Activated naive CD4-positive, alpha-beta T cell treated with anti-CD3 and anti-CD28 coated beads, Interleukin-2, amount 50 U/mL, for 24 hours (primary cell): ENCODE results near the gene GOLGA8Q.
"Not testable (repeated sequence)": the region's sequence is repeated elsewhere in the genome, so short reads cannot be mapped to it uniquely, and the experiment has no call there.

ENCODE experiments used
- H3K27ac Mint-ChIP-seq: one replicate; pipeline ENCODE4 v1.8.0; 2021; ENCODE audit warnings: mild to moderate bottlenecking, mixed read lengths
- H3K27me3 Mint-ChIP-seq: one replicate; pipeline ENCODE4 v1.8.0; 2021; ENCODE audit warnings: mixed read lengths
- H3K36me3 Mint-ChIP-seq: one replicate; pipeline ENCODE4 v1.8.0; 2021; ENCODE audit warnings: mixed read lengths
- H3K4me1 Mint-ChIP-seq: one replicate; pipeline ENCODE4 v1.8.0; 2021; ENCODE audit warnings: mixed read lengths
- H3K4me3 Mint-ChIP-seq: one replicate; pipeline ENCODE4 v1.8.0; 2021; ENCODE audit warnings: mild to moderate bottlenecking, mixed read lengths
- H3K9me3 Mint-ChIP-seq: one replicate; pipeline ENCODE4 v1.8.0; 2021; ENCODE audit warnings: mixed read lengths

GOLGA8Q gene

DNA sequence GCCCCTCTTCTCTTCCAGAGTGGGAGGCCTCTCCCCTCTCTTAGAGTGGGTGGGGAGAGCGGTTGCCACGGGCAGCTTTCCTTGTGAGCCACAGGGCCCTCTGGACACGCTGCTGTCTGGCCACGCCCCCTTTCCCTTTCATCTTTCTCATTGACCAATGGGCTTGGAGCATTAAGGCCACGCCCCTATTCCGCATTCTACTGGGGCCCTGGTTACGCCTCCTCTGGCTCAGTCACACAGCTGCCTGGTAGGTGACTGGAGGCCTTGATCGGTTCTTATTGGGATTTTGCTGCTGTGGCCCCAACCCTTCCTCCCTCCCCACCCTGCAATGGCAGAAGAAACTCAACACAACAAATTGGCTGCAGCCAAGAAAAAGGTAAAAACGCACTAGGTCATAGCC, at the start of gene GOLGA8Q:
Gene GOLGA8Q (plus strand): TSS at position 301 of the 400 bp plus-strand sequence. CDS start 28 bp downstream, at position 329.
- not testable (repeated sequence) for H3K36me3 Mint-ChIP-seq, H3K4me1 Mint-ChIP-seq, H3K9me3 Mint-ChIP-seq, H3K4me3 Mint-ChIP-seq, H3K27ac Mint-ChIP-seq, H3K27me3 Mint-ChIP-seq

- H3K27me3 Mint-ChIP-seq, H3K36me3 Mint-ChIP-seq, H3K4me3 Mint-ChIP-seq, H3K4me1 Mint-ChIP-seq, H3K27ac Mint-ChIP-seq, H3K9me3 Mint-ChIP-seq: not testable (repeated sequence)
Measured at GRCh38 chr15:30502904-30503781, 48.7 kb upstream of the GOLGA8Q start.

GRCh38 chr15:30504162-30504843, 47.5 kb upstream of the GOLGA8Q start:
- not testable (repeated sequence) for H3K36me3 Mint-ChIP-seq, H3K9me3 Mint-ChIP-seq, H3K27ac Mint-ChIP-seq, H3K4me1 Mint-ChIP-seq, H3K27me3 Mint-ChIP-seq, H3K4me3 Mint-ChIP-seq

- not testable (repeated sequence) for H3K27me3 Mint-ChIP-seq, H3K9me3 Mint-ChIP-seq, H3K4me3 Mint-ChIP-seq, H3K4me1 Mint-ChIP-seq, H3K36me3 Mint-ChIP-seq, H3K27ac Mint-ChIP-seq
Measured at GRCh38 chr15:30514545-30514944, 37.3 kb upstream of the GOLGA8Q start.

DNA sequence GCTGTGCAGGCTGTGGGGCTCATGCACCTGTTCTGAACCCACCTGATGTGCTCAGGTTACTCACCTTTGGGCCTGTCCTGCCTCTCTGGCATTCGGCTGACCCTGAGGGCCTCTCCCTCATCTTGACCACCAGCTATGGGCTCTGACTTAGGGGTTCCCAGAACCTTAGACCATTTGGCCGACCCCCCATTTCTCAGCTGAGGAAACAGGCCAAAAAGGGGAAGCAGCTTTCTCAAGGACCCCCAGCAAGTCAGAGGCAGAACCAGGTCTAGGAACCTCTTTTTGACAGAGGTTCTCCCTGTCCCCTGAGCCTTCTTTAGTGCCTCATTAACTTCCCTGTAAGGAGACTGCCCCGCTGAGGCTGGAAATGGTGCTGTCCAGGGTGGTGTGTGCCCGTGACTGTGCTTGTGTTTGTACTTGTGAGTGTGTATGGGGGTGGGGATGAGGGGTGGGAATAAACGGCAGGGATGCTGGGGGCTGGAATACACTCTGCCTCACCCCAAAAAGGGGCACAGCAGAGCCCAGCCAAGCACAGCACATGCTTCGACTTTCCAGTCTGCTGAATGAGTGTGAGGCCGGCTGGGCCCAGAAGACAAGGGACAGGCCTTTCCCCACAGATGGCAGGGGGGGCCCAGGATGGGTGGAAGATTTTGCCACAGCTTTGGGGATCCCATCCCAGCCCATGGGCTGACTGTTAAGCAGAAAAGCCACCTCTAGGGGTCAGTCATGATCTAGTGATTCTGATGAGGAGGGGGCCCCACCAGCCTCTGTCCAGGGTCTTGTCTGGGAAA, 28.2 kb upstream of the GOLGA8Q start:
- H3K36me3 Mint-ChIP-seq, H3K27me3 Mint-ChIP-seq, H3K27ac Mint-ChIP-seq, H3K4me3 Mint-ChIP-seq, H3K9me3 Mint-ChIP-seq, H3K4me1 Mint-ChIP-seq: not testable (repeated sequence)

DNA sequence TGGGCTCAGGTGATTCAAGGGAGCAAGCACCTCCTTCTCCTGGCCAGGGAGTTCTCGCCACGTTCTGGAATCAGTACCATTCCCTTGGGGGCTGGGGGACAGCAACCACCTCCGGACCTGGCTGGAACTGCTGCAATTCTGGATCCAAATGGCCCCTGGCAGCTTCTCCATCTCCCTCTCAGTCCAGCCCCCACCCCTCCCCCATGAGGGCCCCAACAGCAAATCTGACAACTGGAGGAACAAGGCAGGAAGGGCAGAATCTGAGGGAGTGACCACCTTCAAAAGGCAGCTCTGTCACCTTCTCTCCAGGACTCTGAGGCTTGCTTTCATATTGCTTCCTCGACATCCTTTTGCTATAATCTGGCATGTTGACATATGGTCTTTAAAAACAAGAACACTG, 25.9 kb upstream of the GOLGA8Q start:
- H3K36me3 Mint-ChIP-seq = not testable (repeated sequence)

DNA sequence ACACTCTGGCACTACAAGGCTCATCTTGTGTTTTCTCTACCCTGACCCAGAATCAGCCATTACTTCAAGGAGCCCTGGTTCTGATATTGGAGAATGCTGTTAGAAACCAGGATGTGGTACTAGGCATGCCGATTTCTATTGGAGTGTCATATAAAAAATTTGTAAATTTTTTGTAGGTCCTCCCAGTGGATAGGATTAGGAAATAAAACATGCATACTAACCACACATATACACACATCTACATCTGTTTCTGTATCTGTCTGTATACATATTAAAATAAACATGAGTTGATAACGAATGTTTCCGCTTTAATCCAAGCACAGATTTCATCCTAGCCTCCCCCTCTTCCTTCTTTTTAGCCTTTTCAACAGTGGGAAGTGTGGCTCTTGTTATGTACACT, 22.8 kb upstream of the GOLGA8Q start:
- H3K36me3 Mint-ChIP-seq, H3K4me3 Mint-ChIP-seq, H3K27ac Mint-ChIP-seq, H3K4me1 Mint-ChIP-seq, H3K9me3 Mint-ChIP-seq, H3K27me3 Mint-ChIP-seq: not testable (repeated sequence)

More for the DNA sequence above, 25.9 kb upstream of the GOLGA8Q start:
- not testable (repeated sequence) for H3K4me1 Mint-ChIP-seq, H3K9me3 Mint-ChIP-seq, H3K27me3 Mint-ChIP-seq, H3K27ac Mint-ChIP-seq, H3K4me3 Mint-ChIP-seq

- not testable (repeated sequence) for H3K4me1 Mint-ChIP-seq, H3K27me3 Mint-ChIP-seq, H3K27ac Mint-ChIP-seq, H3K9me3 Mint-ChIP-seq, H3K4me3 Mint-ChIP-seq, H3K36me3 Mint-ChIP-seq
Measured at GRCh38 chr15:30566949-30567348, 15.1 kb downstream of the GOLGA8Q start.

- not testable (repeated sequence) for H3K27ac Mint-ChIP-seq, H3K4me3 Mint-ChIP-seq, H3K9me3 Mint-ChIP-seq
Measured at GRCh38 chr15:30573012-30573491, 21.2 kb downstream of the GOLGA8Q start.

GRCh38 chr15:30579394-30579970, 27.6 kb downstream of the GOLGA8Q start:
- H3K27me3 Mint-ChIP-seq, H3K9me3 Mint-ChIP-seq, H3K27ac Mint-ChIP-seq, H3K4me1 Mint-ChIP-seq, H3K36me3 Mint-ChIP-seq, H3K4me3 Mint-ChIP-seq: not testable (repeated sequence)

More at GRCh38 chr15:30573012-30573491, 21.2 kb downstream of the GOLGA8Q start:
- H3K36me3 Mint-ChIP-seq, H3K4me1 Mint-ChIP-seq, H3K27me3 Mint-ChIP-seq: not testable (repeated sequence)

DNA sequence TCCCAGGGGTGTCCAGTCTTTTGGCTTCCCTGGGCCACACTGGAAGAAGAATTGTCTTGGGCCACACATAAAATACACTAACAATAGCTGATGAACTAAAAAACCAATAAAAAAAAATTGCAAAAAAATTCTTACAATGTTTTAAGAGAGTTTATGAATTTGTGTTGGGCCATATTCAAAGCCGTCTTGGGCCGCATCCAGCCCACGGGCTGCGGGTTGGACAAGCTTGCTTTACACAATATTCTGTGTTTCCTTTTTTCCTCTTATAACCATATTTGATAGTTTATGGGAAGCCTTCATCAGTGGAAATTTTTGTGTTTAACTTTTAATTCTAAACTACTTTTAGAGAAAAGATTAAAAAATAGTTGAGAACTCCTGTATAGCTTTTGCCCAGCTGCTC, 28.9 kb downstream of the GOLGA8Q start:
- H3K27me3 Mint-ChIP-seq, H3K4me3 Mint-ChIP-seq, H3K9me3 Mint-ChIP-seq, H3K36me3 Mint-ChIP-seq, H3K27ac Mint-ChIP-seq, H3K4me1 Mint-ChIP-seq: not testable (repeated sequence)

GRCh38 chr15:30598953-30599352, 47.1 kb downstream of the GOLGA8Q start:
- H3K27ac Mint-ChIP-seq, H3K4me3 Mint-ChIP-seq, H3K9me3 Mint-ChIP-seq, H3K27me3 Mint-ChIP-seq, H3K36me3 Mint-ChIP-seq, H3K4me1 Mint-ChIP-seq: not testable (repeated sequence)

GRCh38 chr15:30603796-30604195, 51.9 kb downstream of the GOLGA8Q start, which contains the start of gene GOLGA8H:
GOLGA8H (plus strand) TSS chr15:30604028; CDS start chr15:30604126, 98 bp downstream.
- H3K9me3 Mint-ChIP-seq, H3K4me3 Mint-ChIP-seq, H3K4me1 Mint-ChIP-seq, H3K27me3 Mint-ChIP-seq, H3K27ac Mint-ChIP-seq, H3K36me3 Mint-ChIP-seq: not testable (repeated sequence)
